ENCODE data around the gene MAN2B2. TPM values are rescaled to one million over a fixed set of nuclear protein-coding genes. Genes with fewer than 3 reads are reported as not detected.

Gene MAN2B2
- polyA plus RNA-seq, 1 donor (not counting 4 experiments of a cell fraction or from before 2014, with no cell fraction given), result 7.4 TPM

- H3K79me2 ChIP-seq (ENCODE audit: control insufficient read depth, insufficient read depth, low read length), result no peaks in the 10 kb centered on the region
- H3K4me3 ChIP-seq (ENCODE audit: control insufficient read depth in 2 of 3, extremely low read depth in 1 of 3, insufficient read depth in 2 of 3, low read depth in 1 of 3, low read length in 3 of 3), result no peak overlapping the region
- H4K20me1 ChIP-seq (ENCODE audit: control insufficient read depth, extremely low read depth, insufficient read depth, low read length), result no peaks in the 10 kb centered on the region
- no peak overlapping the region for H3K9ac ChIP-seq (ENCODE audit: control insufficient read depth, extremely low read depth, insufficient read depth, low read length)
- no peak overlapping the region for H3K27ac ChIP-seq (ENCODE audit: control insufficient read depth, insufficient read depth, low read length)
- DNase-seq (ENCODE audit: low read depth, low spot score) (no peak), FAIRE-seq (no peak)
- H3K4me1 ChIP-seq (ENCODE audit: control insufficient read depth, extremely low read depth, insufficient read depth, low read length), result no peaks in the 10 kb centered on the region
- no peak overlapping the region for H3K4me2 ChIP-seq (ENCODE audit: control insufficient read depth, extremely low read depth, insufficient read depth, low read depth, low read length)
- no peaks in the 10 kb centered on the region for H3K27me3 ChIP-seq (ENCODE audit: control insufficient read depth, extremely low read depth, insufficient read depth, low read length)
- no peaks in the 10 kb centered on the region for H3K9me1 ChIP-seq (ENCODE audit: control insufficient read depth, extremely low read depth, insufficient read depth, low read length)
- no peak overlapping the region for H2AFZ ChIP-seq (ENCODE audit: control insufficient read depth, low read length)
- TF ChIP-seq CTCF (optimal IDR thresholded peaks at IDR 0.05 in 1 of 3, IDR thresholded peaks at IDR 0.05 in 1 of 3, conservative IDR thresholded peaks at IDR 0.05 in 1 of 3; ENCODE audit: extremely low read depth in 1 of 3, insufficient read depth in 2 of 3, low read length in 3 of 3) (no peak), EZH2 (IDR thresholded peaks at IDR 0.05; ENCODE audit: low read length) (no peak)
- H3K9me3 ChIP-seq (ENCODE audit: control insufficient read depth, low read depth, low read length), result no peaks in the 10 kb centered on the region
- dilution Hi-C loops (cut with MboI; ENCODE audit: extremely low pct_ligation_motif_present, low sequenced_read_pairs), result no loop called here
- H3K36me3 ChIP-seq (ENCODE audit: control insufficient read depth in 2 of 2, extremely low read depth in 1 of 2, insufficient read depth in 2 of 2, low read length in 2 of 2), result peaks cover 3 to 15% of the 10 kb centered on the region in 2 experiments
These were observed 42.3 kb downstream of the MAN2B2 start for GRCh38 chr4:6617246-6617645.

GRCh38 chr4:6618386-6619115, 43.6 kb downstream of the MAN2B2 start:
- no peaks in the 10 kb centered on the region for H3K27me3 ChIP-seq (ENCODE audit: control insufficient read depth, extremely low read depth, insufficient read depth, low read length)
- H3K9me3 ChIP-seq (ENCODE audit: control insufficient read depth, low read depth, low read length), result no peaks in the 10 kb centered on the region
- H2AFZ ChIP-seq (ENCODE audit: control insufficient read depth, low read length), result no peak overlapping the region
- FAIRE-seq, result no peak
- no peaks in the 10 kb centered on the region for H3K4me1 ChIP-seq (ENCODE audit: control insufficient read depth, extremely low read depth, insufficient read depth, low read length)
- no peak overlapping the region for H3K4me3 ChIP-seq (ENCODE audit: control insufficient read depth in 2 of 3, extremely low read depth in 1 of 3, insufficient read depth in 2 of 3, low read depth in 1 of 3, low read length in 3 of 3)
- H3K79me2 ChIP-seq (ENCODE audit: control insufficient read depth, insufficient read depth, low read length), result no peaks in the 10 kb centered on the region
- TF ChIP-seq CTCF (optimal IDR thresholded peaks at IDR 0.05 in 1 of 3, IDR thresholded peaks at IDR 0.05 in 1 of 3, conservative IDR thresholded peaks at IDR 0.05 in 1 of 3; ENCODE audit: extremely low read depth in 1 of 3, insufficient read depth in 2 of 3, low read length in 3 of 3) (no peak), EZH2 (IDR thresholded peaks at IDR 0.05; ENCODE audit: low read length) (no peak)
- H3K4me2 ChIP-seq (ENCODE audit: control insufficient read depth, extremely low read depth, insufficient read depth, low read depth, low read length), result no peak overlapping the region
- no peaks in the 10 kb centered on the region for H4K20me1 ChIP-seq (ENCODE audit: control insufficient read depth, extremely low read depth, insufficient read depth, low read length)
- no peak overlapping the region for H3K9ac ChIP-seq (ENCODE audit: control insufficient read depth, extremely low read depth, insufficient read depth, low read length)
- H3K27ac ChIP-seq (ENCODE audit: control insufficient read depth, insufficient read depth, low read length), result no peak overlapping the region
- DNase-seq (ENCODE audit: low read depth, low spot score), result no peak
- no peaks in the 10 kb centered on the region for H3K9me1 ChIP-seq (ENCODE audit: control insufficient read depth, extremely low read depth, insufficient read depth, low read length)
- H3K36me3 ChIP-seq (ENCODE audit: control insufficient read depth in 2 of 2, extremely low read depth in 1 of 2, insufficient read depth in 2 of 2, low read length in 2 of 2), result peaks cover 3 to 15% of the 10 kb centered on the region in 2 experiments
- dilution Hi-C loops (cut with MboI; ENCODE audit: extremely low pct_ligation_motif_present, low sequenced_read_pairs), result no loop called here
